HEK293T (cell line): ENCODE results near the gene TUFM.
"Not testable (repeated sequence)": the region's sequence is repeated elsewhere in the genome, so short reads cannot be mapped to it uniquely, and the experiment has no call there.

Experiments used
- ARNT ChIP-seq: fragments of 450-650 bp; IDR thresholded peaks from 2 replicates; pipeline ENCODE4 v1.6.1; 2017; ENCODE audit warnings: mild to moderate bottlenecking
- BHLHE40 ChIP-seq: fragments of 450-650 bp; IDR thresholded peaks from 2 replicates; pipeline ENCODE4 v1.6.1; 2016; ENCODE audit warnings: mild to moderate bottlenecking, moderate library complexity, borderline replicate concordance
- ELF4 ChIP-seq: fragments of 450-650 bp; IDR thresholded peaks from 2 replicates; pipeline ENCODE4 v1.6.1; 2017; ENCODE audit warnings: antibody characterized with exemption
- FOXA1 ChIP-seq: fragments of 450-650 bp; IDR thresholded peaks from 2 replicates; pipeline ENCODE4 v1.6.1; 2016; ENCODE audit warnings: mild to moderate bottlenecking
- FOXM1 ChIP-seq: fragments of 450-650 bp; IDR thresholded peaks from 2 replicates; pipeline ENCODE4 v1.6.1; 2017; ENCODE audit warnings: mild to moderate bottlenecking, borderline replicate concordance
- HDGF ChIP-seq: fragments of 450-650 bp; IDR thresholded peaks from 2 replicates; pipeline ENCODE4 v1.6.1; 2017; ENCODE audit warnings: antibody characterized with exemption, borderline replicate concordance
- NFRKB ChIP-seq: fragments of 450-650 bp; IDR thresholded peaks from 2 replicates; pipeline ENCODE4 v1.6.1; 2016; ENCODE audit warnings: mild to moderate bottlenecking, moderate library complexity
- SP1 ChIP-seq: fragments of 450-650 bp; IDR thresholded peaks from 2 replicates; pipeline ENCODE4 v1.6.1; 2017
- SUZ12 ChIP-seq: fragments of 450-650 bp; IDR thresholded peaks from 2 replicates; pipeline ENCODE4 v1.6.1; 2016; ENCODE audit warnings: mild to moderate bottlenecking
- TARDBP ChIP-seq: fragments of 450-650 bp; IDR thresholded peaks from 2 replicates; pipeline ENCODE4 v1.6.1; 2016
- ZNF384 ChIP-seq: fragments of 450-650 bp; IDR thresholded peaks from 2 replicates; pipeline ENCODE4 v1.6.1; 2016

DNA sequence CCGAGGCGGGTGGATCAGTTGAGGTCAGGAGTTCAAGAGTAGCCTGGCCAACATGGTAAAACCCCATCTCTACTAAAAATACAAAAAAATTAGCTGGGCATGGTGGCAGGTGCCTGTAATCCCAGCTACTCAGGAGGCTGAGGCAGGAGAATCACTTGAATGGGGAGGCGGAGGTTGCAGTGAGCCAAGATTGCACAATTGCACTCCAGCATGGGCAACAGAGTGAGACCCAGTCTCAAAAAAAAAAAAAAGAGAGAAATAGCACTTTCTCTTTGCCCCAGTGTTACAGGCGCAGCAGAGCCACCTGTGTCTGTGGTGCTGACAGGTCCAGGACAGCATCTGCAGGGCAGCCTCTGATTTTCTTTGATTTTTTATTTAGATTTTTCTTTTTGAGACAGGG is 35.4 kb upstream of the TUFM start:
- TF ChIP-seq ZNF384, SUZ12, NFRKB, ARNT, SP1, BHLHE40, ELF4, FOXM1, HDGF, FOXA1, TARDBP: not testable (repeated sequence)
